ENCODE measurements around the gene CLK4.

CLK4 gene

GRCh38 chr5:178564397-178564796 lies 62.5 kb downstream of the CLK4 start:
- Histone ChIP-seq H3K79me2 (ENCODE audit: insufficient read depth, low read depth) (no peaks in the 10 kb centered on the region), H3K4me1 (ENCODE audit: low read depth, poor library complexity, severe bottlenecking) (no peaks in the 10 kb centered on the region), H3K4me2 (no peak overlapping the region), H3K4me3 (IDR thresholded peaks at IDR 0.05; ENCODE audit: insufficient read depth, low read depth, low read length) (no peak overlapping the region), H2AFZ (ENCODE audit: low read depth) (no peak overlapping the region), H3K27ac (no peak overlapping the region), H3K27me3 (ENCODE audit: insufficient read depth, low read depth) (no peaks in the 10 kb centered on the region; the same call in 1 of the 2 replicates), H3K9ac (no peak overlapping the region), H3K36me3 (ENCODE audit: insufficient read depth) (no peaks in the 10 kb centered on the region), H4K20me1 (ENCODE audit: insufficient read depth) (no peaks in the 10 kb centered on the region)
- TF ChIP-seq CTCF (conservative IDR thresholded peaks at IDR 0.05; ENCODE audit: low read depth, low read length), result no peak

GRCh38 chr5:178563621-178564020 lies 63.2 kb downstream of the CLK4 start:
- no peak overlapping the region for H3K27ac ChIP-seq
- H3K9ac ChIP-seq, result no peak overlapping the region
- H3K36me3 ChIP-seq (ENCODE audit: insufficient read depth), result no peaks in the 10 kb centered on the region
- H2AFZ ChIP-seq (ENCODE audit: low read depth), result no peak overlapping the region
- no peak overlapping the region for H3K4me2 ChIP-seq
- H3K4me1 ChIP-seq (ENCODE audit: low read depth, poor library complexity, severe bottlenecking), result no peaks in the 10 kb centered on the region
- no peaks in the 10 kb centered on the region for H4K20me1 ChIP-seq (ENCODE audit: insufficient read depth)
- no peaks in the 10 kb centered on the region for H3K79me2 ChIP-seq (ENCODE audit: insufficient read depth, low read depth)
- H3K4me3 ChIP-seq (IDR thresholded peaks at IDR 0.05; ENCODE audit: insufficient read depth, low read depth, low read length), result no peak overlapping the region
- H3K27me3 ChIP-seq (ENCODE audit: insufficient read depth, low read depth), result no peaks in the 10 kb centered on the region; the same call in 1 of the 2 replicates
- TF ChIP-seq CTCF (conservative IDR thresholded peaks at IDR 0.05; ENCODE audit: low read depth, low read length), result no peak

GRCh38 chr5:178561746-178562264 lies 65.0 kb downstream of the CLK4 start:
- TF ChIP-seq CTCF (conservative IDR thresholded peaks at IDR 0.05; ENCODE audit: low read depth, low read length), result no peak
- no peak overlapping the region for H2AFZ ChIP-seq (ENCODE audit: low read depth)
- H3K4me3 ChIP-seq (IDR thresholded peaks at IDR 0.05; ENCODE audit: insufficient read depth, low read depth, low read length), result no peak overlapping the region
- no peaks in the 10 kb centered on the region for H3K36me3 ChIP-seq (ENCODE audit: insufficient read depth)
- no peaks in the 10 kb centered on the region for H4K20me1 ChIP-seq (ENCODE audit: insufficient read depth)
- H3K4me2 ChIP-seq, result no peak overlapping the region
- H3K4me1 ChIP-seq (ENCODE audit: low read depth, poor library complexity, severe bottlenecking), result no peaks in the 10 kb centered on the region
- H3K79me2 ChIP-seq (ENCODE audit: insufficient read depth, low read depth), result no peaks in the 10 kb centered on the region
- H3K27me3 ChIP-seq (ENCODE audit: insufficient read depth, low read depth), result no peaks in the 10 kb centered on the region; the same call in 1 of the 2 replicates
- no peak overlapping the region for H3K9ac ChIP-seq
- no peak overlapping the region for H3K27ac ChIP-seq

- H3K9ac ChIP-seq, result no peak overlapping the region
- no peak overlapping the region for H3K4me2 ChIP-seq
- no peak for TF ChIP-seq CTCF (conservative IDR thresholded peaks at IDR 0.05; ENCODE audit: low read depth, low read length)
- H3K79me2 ChIP-seq (ENCODE audit: insufficient read depth, low read depth), result no peaks in the 10 kb centered on the region
- H4K20me1 ChIP-seq (ENCODE audit: insufficient read depth), result no peaks in the 10 kb centered on the region
- no peak overlapping the region for H3K27ac ChIP-seq
- H3K4me1 ChIP-seq (ENCODE audit: low read depth, poor library complexity, severe bottlenecking), result no peaks in the 10 kb centered on the region
- H3K4me3 ChIP-seq (IDR thresholded peaks at IDR 0.05; ENCODE audit: insufficient read depth, low read depth, low read length), result no peak overlapping the region
- no peak overlapping the region for H2AFZ ChIP-seq (ENCODE audit: low read depth)
- no peaks in the 10 kb centered on the region for H3K36me3 ChIP-seq (ENCODE audit: insufficient read depth)
- no peaks in the 10 kb centered on the region; the same call in 1 of the 2 replicates for H3K27me3 ChIP-seq (ENCODE audit: insufficient read depth, low read depth)
Measured at GRCh38 chr5:178560911-178561310, 65.9 kb downstream of the CLK4 start.
